Body of pancreas (tissue), 4 donors: ENCODE measurements around the gene PPP1R7. TPM values are rescaled to one million over a fixed set of nuclear protein-coding genes. Genes with fewer than 3 reads are reported as not detected.

Source experiments
- ATAC-seq: fragments of 150-250 bp; one replicate; pipeline ENCODE4 v1.9.1; 2016
- DNase-seq, 4 donors: peaks; one replicate each; pipeline ENCODE4 v3.0.0-alpha.2; 2019
- H3K27ac ChIP-seq, 4 donors: fragments of 200-600 bp; sonication (generic); 1 replicate in 3 of 4; 2 replicates in 1 of 4; pipeline versions ENCODE4 v1.5.1 to v1.6.1; 2016 to 2019; ENCODE audit warnings: mild to moderate bottlenecking in 1 of 4, mixed read lengths in 1 of 4, moderate library complexity in 1 of 4
- H3K27me3 ChIP-seq, 2 donors: fragments of 200-600 bp; sonication (generic); one replicate each; pipeline ENCODE4 v1.6.0; 2016; ENCODE audit warnings: mild to moderate bottlenecking in 1 of 2
- H3K36me3 ChIP-seq, 2 donors: fragments of 200-600 bp; sonication (generic); replicated peaks in 1 of 2; 2 replicates each; pipeline ENCODE4 v1.5.1; 2016; ENCODE audit warnings: low read depth in 2 of 2; ENCODE audit not compliant: insufficient read depth in 1 of 2
- H3K4me1 ChIP-seq: fragments of 200-600 bp; sonication (generic); one replicate; pipeline ENCODE4 v1.6.0; 2016
- H3K4me3 ChIP-seq, 2 donors: fragments of 200-600 bp; sonication (generic); 1 replicate in 1 of 2; 2 replicates in 1 of 2; pipeline ENCODE4 v1.5.1; 2016 to 2019
- H3K9me3 ChIP-seq, 3 donors: fragments of 200-600 bp; sonication (generic); 1 replicate in 2 of 3; 2 replicates in 1 of 3; pipeline ENCODE4 v1.5.1; 2016
- CTCF ChIP-seq, 7 experiments: fragments of 450-650 bp in 4 of 7; fragments of 200-600 bp in 3 of 7; sonication (generic) in 3 of 7; IDR thresholded peaks; one replicate each; pipeline ENCODE4 v1.5.1; 2016 to 2019; ENCODE audit warnings: antibody characterized with exemption in 7 of 7
- POLR2A ChIP-seq, 3 donors: fragments of 450-650 bp; IDR thresholded peaks; one replicate each; pipeline ENCODE4 v1.6.1; 2016; ENCODE audit warnings: antibody characterized with exemption in 3 of 3, mild to moderate bottlenecking in 2 of 3
- WGBS, 2 donors: methylation state at CpG; one replicate each; pipeline ENCODE4 v1.1.5; 2017; 5-methylcytosine and 5-hydroxymethylcytosine counted together
- intact Hi-C: fragments of 100-400 bp; cut with DNase I; formaldehyde crosslinking; loops from one replicate; pipeline ENCODE4 v1.15.1; 2023
- small RNA-seq: library from RNA; depleted of rRNA; stranded (forward); fragments of <200 nt; gene quantifications from one replicate; pipeline ENCODE3, GENCODE V24; 2016
- total RNA-seq, 2 donors: library from RNA; depleted of rRNA; stranded (reverse); fragments of >200 nt; gene quantifications; one replicate each; pipeline ENCODE4 v1.1.0, GENCODE V29; 2016

The PPP1R7 gene
- total RNA-seq, 2 donors from 2014 or later: 27.0 to 99.4 TPM

GRCh38 chr2:241228860-241229516 lies 78.7 kb downstream of the PPP1R7 start:
- H3K27me3 ChIP-seq: no peaks in the 10 kb centered on the region
- intact Hi-C loops: no loop called here
- 59 to 70% methylated on average over 17 to 20 of the region's 20 CpGs for WGBS, 2 donors
- ATAC-seq (no peak), DNase-seq (no peak)
- H3K9me3 ChIP-seq: no peaks in the 10 kb centered on the region
- TF ChIP-seq POLR2A (IDR thresholded peaks at IDR 0.05) (no peak), CTCF (IDR thresholded peaks at IDR 0.05) (no peak)
- peaks cover 10% of the 10 kb centered on the region for H3K4me1 ChIP-seq
- H3K36me3 ChIP-seq: peaks cover 24 to 64% of the 10 kb centered on the region in 2 donors
- no peak overlapping the region for H3K4me3 ChIP-seq
- H3K27ac ChIP-seq: peak overlapping the region in 1 of 4 donors; percentile 1

- Histone ChIP-seq H3K27ac (peak overlapping the region in 1 of 4 donors; percentile 1), H3K4me3 (no peak overlapping the region), H3K4me1 (peaks cover 2% of the 10 kb centered on the region), H3K36me3 (peaks cover 32 to 72% of the 10 kb centered on the region in 2 donors), H3K27me3 (no peaks in the 10 kb centered on the region), H3K9me3 (no peaks in the 10 kb centered on the region)
- intact Hi-C loops: no loop called here
- ATAC-seq (no peak), DNase-seq (no peak)
- no peak for TF ChIP-seq CTCF (IDR thresholded peaks at IDR 0.05)
- TF ChIP-seq POLR2A (IDR thresholded peaks at IDR 0.05): no peak
- WGBS, 2 donors: 86 to 90% methylated on average over 8 to 28 of the region's 29 CpGs
These were observed 79.5 kb downstream of the PPP1R7 start for GRCh38 chr2:241229563-241230401.

GRCh38 chr2:241230435-241230834 lies 80.2 kb downstream of the PPP1R7 start:
- 87 to 91% methylated on average over 16 to 18 of the region's 19 CpGs for WGBS, 2 donors

GRCh38 chr2:241232736-241233575 lies 82.7 kb downstream of the PPP1R7 start:
- Histone ChIP-seq H3K4me3 (no peak overlapping the region), H3K4me1 (no peaks in the 10 kb centered on the region), H3K27ac (no peak overlapping the region), H3K27me3 (no peaks in the 10 kb centered on the region), H3K36me3 (peaks cover 44 to 87% of the 10 kb centered on the region in 2 donors), H3K9me3 (no peaks in the 10 kb centered on the region)
- 82 to 91% methylated on average over 11 to 13 of the region's 13 CpGs for WGBS, 2 donors
- intact Hi-C loops: no loop called here
- ATAC-seq: no peak
- TF ChIP-seq CTCF (IDR thresholded peaks at IDR 0.05) (no peak), POLR2A (IDR thresholded peaks at IDR 0.05) (no peak)
- no peak for DNase-seq

More at GRCh38 chr2:241230435-241230834, 80.2 kb downstream of the PPP1R7 start:
- DNase-seq: peak in 3 of 4 donors; percentile 44 to 52 (median 51)
- H3K27ac ChIP-seq: no peak overlapping the region
- H3K9me3 ChIP-seq: no peaks in the 10 kb centered on the region
- no peak for TF ChIP-seq POLR2A (IDR thresholded peaks at IDR 0.05)
- no peak for TF ChIP-seq CTCF (IDR thresholded peaks at IDR 0.05)
- no peak for ATAC-seq
- no peaks in the 10 kb centered on the region for H3K4me1 ChIP-seq
- intact Hi-C loops: no loop called here
- no peaks in the 10 kb centered on the region for H3K27me3 ChIP-seq
- H3K4me3 ChIP-seq: no peak overlapping the region
- H3K36me3 ChIP-seq: peaks cover 35 to 78% of the 10 kb centered on the region in 2 donors

Small RNAs within 50 kb of the gene (small RNA-seq; reads per million reads assigned to genes)
- gene AC005237.2: not detected

Other genes starting within 250 kb of the PPP1R7 start
- under 1 TPM in 1 of 2 donors, not detected in 1; under 0.01 TPM for gene CROCC2, start 244.1 kb upstream of the PPP1R7 start, total RNA-seq
- gene SNED1, start 151.8 kb upstream of the PPP1R7 start, total RNA-seq: 10 to 100 TPM; 13.5 to 33.0 TPM
- gene MTERF4, start 48.2 kb upstream of the PPP1R7 start, total RNA-seq: 10 to 100 TPM; 17.1 to 39.2 TPM
- gene PASK, start 995 bp upstream of the PPP1R7 start, total RNA-seq: 10 to 100 TPM in 1 of 2 donors, 1 to 10 TPM in 1; 7.5 to 15.8 TPM
- gene ANO7, start 38.2 kb downstream of the PPP1R7 start, total RNA-seq: 1 to 10 TPM in 1 of 2 donors, under 1 TPM in 1; 0.99 to 1.6 TPM
- gene HDLBP, start 165.2 kb downstream of the PPP1R7 start, total RNA-seq: 100 to 1,000 TPM; 501 to 612 TPM
- 100 to 1,000 TPM; 226 to 271 TPM for gene SEPTIN2, start 165.5 kb downstream of the PPP1R7 start, total RNA-seq
- gene FARP2, start 205.8 kb downstream of the PPP1R7 start, total RNA-seq: 10 to 100 TPM; 30.1 to 44.2 TPM